ENCODE results near the gene NRARP. TPM values are rescaled to one million over a fixed set of nuclear protein-coding genes. Genes with fewer than 3 reads are reported as not detected.

NRARP gene
- total and polyA plus RNA-seq, 10 of the 15 experiments (the other 5 are each of a cell fraction or from before 2014, with no cell fraction given), result 0.06 to 9.2 (median 2.2) TPM; not detected in 2

DNA sequence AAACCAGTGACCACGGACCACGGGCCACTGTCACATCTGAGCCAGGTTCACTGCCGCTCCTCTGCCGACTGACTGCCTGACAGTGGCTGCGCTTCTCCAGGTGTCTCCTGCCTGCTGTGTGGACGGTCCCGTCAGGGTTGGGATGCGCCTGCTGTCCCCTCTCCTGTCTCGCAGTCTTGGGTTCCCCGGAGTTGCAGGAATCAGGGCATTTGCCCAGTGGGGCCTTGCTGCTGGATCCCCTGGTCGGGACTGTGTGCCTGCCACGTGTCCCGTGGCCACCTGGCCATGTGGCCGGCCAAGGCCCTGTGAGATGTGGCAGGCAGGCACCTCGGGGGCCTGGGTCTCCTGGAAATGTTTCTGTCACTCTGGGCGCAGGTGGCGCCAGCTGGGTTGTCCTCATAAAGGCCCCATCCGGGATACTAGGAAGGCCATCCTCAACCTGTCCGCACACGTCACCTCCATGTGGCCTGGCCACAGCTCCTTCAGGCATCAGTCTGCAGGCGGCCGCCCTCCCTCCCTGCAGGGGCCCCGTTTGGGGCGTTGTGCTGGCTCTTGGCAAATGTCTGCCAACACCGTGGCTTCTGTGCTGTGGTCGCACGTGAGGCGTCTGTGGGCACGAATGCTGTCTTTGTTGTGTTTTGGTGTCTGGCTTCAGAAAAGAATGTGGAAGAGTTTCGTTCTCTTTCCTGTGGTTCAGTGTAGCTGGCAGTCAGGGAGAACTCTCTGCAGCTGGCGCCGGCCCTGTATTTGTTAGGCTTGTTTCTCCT lies 31.0 kb downstream of the NRARP start:
- intact Hi-C loops (cut with micrococcal nuclease; ENCODE audit: unreplicated experiment), result no loop called here
- no peak overlapping the region for H3K4me2 ChIP-seq (ENCODE audit: control insufficient read depth, insufficient read depth)
- no peaks in the 10 kb centered on the region for H3K27me3 ChIP-seq (replicated peaks in 1 of 2; ENCODE audit: control insufficient read depth in 2 of 2, insufficient read depth in 2 of 2, low read length in 1 of 2)
- H2AFZ ChIP-seq (ENCODE audit: control insufficient read depth, low read depth, low read length), result no peak overlapping the region
- ChIA-PET POLR2A (interaction anchor here (0.6 kb wide), 1 partner anchor 60 kb away, joined by 3 read pairs; no protein-coding TSS in a partner anchor), SMC1A (ENCODE audit: uncharacterized antibody, unreplicated experiment) (no interaction called here), RAD21 (ENCODE audit: unreplicated experiment) (no interaction called here), CTCF (no interaction called here)
- no peak overlapping the region for H3K4me3 ChIP-seq
- peaks cover 37% of the 10 kb centered on the region for H3K4me1 ChIP-seq (ENCODE audit: control insufficient read depth, insufficient read depth, low read length)
- H3K9me3 ChIP-seq (replicated peaks; ENCODE audit: control insufficient read depth, insufficient read depth, low read length), result no peaks in the 10 kb centered on the region
- no TSS peak for BruUV-seq (replicated peaks)
- peak; percentile 51 to 66; a peak in 2 of 4 replicates for TF ChIP-seq BHLHE40 (IDR thresholded peaks at IDR 0.05; ENCODE audit: borderline replicate concordance in 1 of 2, low read depth in 2 of 2, low read length in 1 of 2)
- TF ChIP-seq, protein P1, sequence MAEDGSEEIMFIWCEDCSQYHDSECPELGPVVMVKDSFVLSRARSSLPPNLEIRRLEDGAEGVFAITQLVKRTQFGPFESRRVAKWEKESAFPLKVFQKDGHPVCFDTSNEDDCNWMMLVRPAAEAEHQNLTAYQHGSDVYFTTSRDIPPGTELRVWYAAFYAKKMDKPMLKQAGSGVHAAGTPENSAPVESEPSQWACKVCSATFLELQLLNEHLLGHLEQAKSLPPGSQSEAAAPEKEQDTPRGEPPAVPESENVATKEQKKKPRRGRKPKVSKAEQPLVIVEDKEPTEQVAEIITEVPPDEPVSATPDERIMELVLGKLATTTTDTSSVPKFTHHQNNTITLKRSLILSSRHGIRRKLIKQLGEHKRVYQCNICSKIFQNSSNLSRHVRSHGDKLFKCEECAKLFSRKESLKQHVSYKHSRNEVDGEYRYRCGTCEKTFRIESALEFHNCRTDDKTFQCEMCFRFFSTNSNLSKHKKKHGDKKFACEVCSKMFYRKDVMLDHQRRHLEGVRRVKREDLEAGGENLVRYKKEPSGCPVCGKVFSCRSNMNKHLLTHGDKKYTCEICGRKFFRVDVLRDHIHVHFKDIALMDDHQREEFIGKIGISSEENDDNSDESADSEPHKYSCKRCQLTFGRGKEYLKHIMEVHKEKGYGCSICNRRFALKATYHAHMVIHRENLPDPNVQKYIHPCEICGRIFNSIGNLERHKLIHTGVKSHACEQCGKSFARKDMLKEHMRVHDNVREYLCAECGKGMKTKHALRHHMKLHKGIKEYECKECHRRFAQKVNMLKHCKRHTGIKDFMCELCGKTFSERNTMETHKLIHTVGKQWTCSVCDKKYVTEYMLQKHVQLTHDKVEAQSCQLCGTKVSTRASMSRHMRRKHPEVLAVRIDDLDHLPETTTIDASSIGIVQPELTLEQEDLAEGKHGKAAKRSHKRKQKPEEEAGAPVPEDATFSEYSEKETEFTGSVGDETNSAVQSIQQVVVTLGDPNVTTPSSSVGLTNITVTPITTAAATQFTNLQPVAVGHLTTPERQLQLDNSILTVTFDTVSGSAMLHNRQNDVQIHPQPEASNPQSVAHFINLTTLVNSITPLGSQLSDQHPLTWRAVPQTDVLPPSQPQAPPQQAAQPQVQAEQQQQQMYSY (CRISPR knock-in tag; IDR thresholded peaks at IDR 0.05), result no peak
- no peak for FAIRE-seq
- no peak for DNase-seq (ENCODE audit: low read depth, low spot score)
- H3K79me2 ChIP-seq (ENCODE audit: control insufficient read depth, insufficient read depth, low read length), result 0 out of 2 replicates have a peak, but pooled peaks cover 2% of the 10 kb centered on the region
- peaks cover 6 to 11% of the 10 kb centered on the region in 2 experiments; a peak in 3 of 4 replicates for H3K36me3 ChIP-seq (ENCODE audit: control insufficient read depth in 2 of 2, insufficient read depth in 2 of 2, low read length in 1 of 2)
- no peak for ATAC-seq
- in situ Hi-C loops (cut with MboI), result no loop called here
- WGBS (ENCODE audit: insufficient coverage, insufficient replicate concordance, low lambda C conversion rate, missing lambda C conversion rate), result 89% methylated on average over 32 of the region's 32 CpGs
- H3K9ac ChIP-seq (ENCODE audit: control insufficient read depth, insufficient read depth, low read length), result no peak overlapping the region
- no peaks in the 10 kb centered on the region for H4K20me1 ChIP-seq (ENCODE audit: control insufficient read depth, insufficient read depth)
- no peak overlapping the region for H3K27ac ChIP-seq (ENCODE audit: control insufficient read depth, insufficient read depth)

Data from GM12878 (cell line).